GM23248 (cell line): Measurements from ENCODE around the gene GOLPH3.

ENCODE experiments used
- EZH2 ChIP-seq: fragments of 200-600 bp; sonication (generic); IDR thresholded peaks from 2 replicates; pipeline ENCODE4 v1.6.1; 2018; ENCODE audit warnings: antibody characterized with exemption, mild to moderate bottlenecking; ENCODE audit not compliant: insufficient read depth, poor library complexity, severe bottlenecking
- EZH2phosphoT487 ChIP-seq: fragments of 200-600 bp; sonication (generic); IDR thresholded peaks from 2 replicates; pipeline ENCODE4 v1.6.1; 2018; ENCODE audit warnings: antibody characterized with exemption, moderate library complexity, mild to moderate bottlenecking, low read depth; ENCODE audit not compliant: insufficient read depth

GRCh38 chr5:32159328-32160072 lies 14.6 kb downstream of the GOLPH3 start:
- TF ChIP-seq EZH2 (no peak), EZH2phosphoT487 (no peak)
